Measurements from ENCODE around the gene TOM1.

The TOM1 gene

GRCh38 chr22:35264986-35265385 lies 34.7 kb upstream of the TOM1 start:
- no peak for TF ChIP-seq CTCF (conservative IDR thresholded peaks at IDR 0.05; ENCODE audit: low read depth)
- DNase-seq (ENCODE audit: low spot score), result no peak
- ChIA-PET POLR2A (ENCODE audit: low non-redundant PET) (no interaction called here), CTCF (no interaction called here)
- no peak overlapping the region for H3K27ac ChIP-seq

- no peak for TF ChIP-seq CTCF (conservative IDR thresholded peaks at IDR 0.05; ENCODE audit: low read depth)
- ChIA-PET POLR2A (ENCODE audit: low non-redundant PET) (no interaction called here), CTCF (no interaction called here)
- no peak for DNase-seq (ENCODE audit: low spot score)
- no peak overlapping the region for H3K27ac ChIP-seq
Measured at GRCh38 chr22:35266277-35266676, 33.4 kb upstream of the TOM1 start.

GRCh38 chr22:35269630-35270029 lies 30.1 kb upstream of the TOM1 start:
- no peak for TF ChIP-seq CTCF (conservative IDR thresholded peaks at IDR 0.05; ENCODE audit: low read depth)
- no peak for DNase-seq (ENCODE audit: low spot score)
- CTCF ChIA-PET, result no interaction called here
- no peak overlapping the region for H3K27ac ChIP-seq
- POLR2A ChIA-PET (ENCODE audit: low non-redundant PET), result no interaction called here

- POLR2A ChIA-PET (ENCODE audit: low non-redundant PET), result no interaction called here
Measured at GRCh38 chr22:35274154-35274871, 25.4 kb upstream of the TOM1 start.

GRCh38 chr22:35275580-35275979 lies 24.1 kb upstream of the TOM1 start:
- H3K27ac ChIP-seq, result no peak overlapping the region
- no peak for TF ChIP-seq CTCF (conservative IDR thresholded peaks at IDR 0.05; ENCODE audit: low read depth)
- peak; percentile 4 for DNase-seq (ENCODE audit: low spot score)
- POLR2A ChIA-PET (ENCODE audit: low non-redundant PET), result no interaction called here
- CTCF ChIA-PET, result interaction anchor here (0.6 kb wide), 1 partner anchor 125 kb away, joined by 3 read pairs; no protein-coding TSS in a partner anchor

More at GRCh38 chr22:35274154-35274871, 25.4 kb upstream of the TOM1 start:
- no peak for DNase-seq (ENCODE audit: low spot score)
- no peak overlapping the region for H3K27ac ChIP-seq
- CTCF ChIA-PET, result no interaction called here
- no peak for TF ChIP-seq CTCF (conservative IDR thresholded peaks at IDR 0.05; ENCODE audit: low read depth)

- no peak overlapping the region for H3K27ac ChIP-seq
- TF ChIP-seq CTCF (conservative IDR thresholded peaks at IDR 0.05; ENCODE audit: low read depth), result no peak
- no peak for DNase-seq (ENCODE audit: low spot score)
- ChIA-PET CTCF (no interaction called here), POLR2A (ENCODE audit: low non-redundant PET) (no interaction called here)
Measured at GRCh38 chr22:35276019-35276418, 23.7 kb upstream of the TOM1 start.

Measured in RWPE1 (cell line).